GM12878 (cell line): ENCODE measurements around the gene CHURC1. TPM values are rescaled to one million over a fixed set of nuclear protein-coding genes. Genes with fewer than 3 reads are reported as not detected.

Experiments used
- ATAC-seq: fragments of 200-7000 bp; cut with Tn5 transposase; 3 replicates; pipeline ENCODE4 v1.9.1; 2020; ENCODE audit warnings: mild to moderate bottlenecking, moderate library complexity
- BruUV-seq: library from RNA; stranded (reverse); fragments of 400-500 nt; replicated peaks from 2 replicates; lab custom pipeline; 2021; lab: Mats Ljungman, UMichigan
- CTCF ChIA-PET: fragments of 300-600 bp; sonication (Branson Sonifier 250); formaldehyde crosslinking; extraction: SDS; loops from one replicate; lab custom pipeline; 2021; ENCODE audit warnings: inconsistent platforms; lab: Yijun Ruan, JAX
- POLR2A ChIA-PET: fragments of 350-600 bp; formaldehyde crosslinking; extraction: SDS; loops from one replicate; lab custom pipeline; 2021; ENCODE audit warnings: inconsistent platforms; lab: Charles Lee
- RAD21 ChIA-PET: fragments of 300-600 bp; sonication (Branson Sonifier 250); formaldehyde crosslinking; loops from one replicate; lab custom pipeline; 2023; ENCODE audit warnings: antibody characterized with exemption; ENCODE audit not compliant: unreplicated experiment; lab: Charles Lee
- SMC1A ChIA-PET: fragments of 300-600 bp; sonication (Branson Sonifier 250); formaldehyde crosslinking; loops from one replicate; lab custom pipeline; 2023; ENCODE audit not compliant: unreplicated experiment, uncharacterized antibody; lab: Charles Lee
- DNase-seq: peaks from one replicate; pipeline ENCODE4 v3.0.0-alpha.2; 2011; ENCODE audit warnings: low read depth, low spot score
- FAIRE-seq: peaks from 3 replicates; lab custom pipeline; 2011; peaks lifted over from hg19 to GRCh38; lab: Jason Lieb, UNC
- H2AFZ ChIP-seq: 2 replicates; pipeline ENCODE4 v1.6.0; 2011; ENCODE audit warnings: low read depth, low read length, control low read depth; ENCODE audit not compliant: control insufficient read depth
- H3K27ac ChIP-seq: 2 replicates; pipeline ENCODE4 v1.5.1; 2011; ENCODE audit warnings: control low read depth; ENCODE audit not compliant: control insufficient read depth, insufficient read depth
- H3K27me3 ChIP-seq, 2 experiments: replicated peaks in 1 of 2; 2 replicates each; pipeline versions ENCODE4 v1.6.0 to v1.6.1; 2011; ENCODE audit warnings: low read length in 1 of 2; ENCODE audit not compliant: control insufficient read depth in 2 of 2, insufficient read depth in 2 of 2
- H3K36me3 ChIP-seq, 2 experiments: 2 replicates each; pipeline ENCODE4 v1.5.1; 2011; ENCODE audit warnings: low read length in 1 of 2; ENCODE audit not compliant: control insufficient read depth in 2 of 2, insufficient read depth in 2 of 2
- H3K4me1 ChIP-seq: 2 replicates; pipeline ENCODE4 v1.6.1; 2011; ENCODE audit warnings: mild to moderate bottlenecking, low read length, moderate library complexity, mixed read lengths; ENCODE audit not compliant: control insufficient read depth, insufficient read depth
- H3K4me2 ChIP-seq: 2 replicates; pipeline ENCODE4 v1.6.0; 2011; ENCODE audit warnings: control low read depth; ENCODE audit not compliant: control insufficient read depth, insufficient read depth
- H3K4me3 ChIP-seq: fragments of 200-600 bp; sonication (generic); 2 replicates; pipeline ENCODE4 v1.5.1; 2016
- H3K79me2 ChIP-seq: 2 replicates; pipeline ENCODE4 v1.6.0; 2011; ENCODE audit warnings: low read length; ENCODE audit not compliant: control insufficient read depth, insufficient read depth
- H3K9ac ChIP-seq: 2 replicates; pipeline ENCODE4 v1.8.0; 2011; ENCODE audit warnings: low read length, control low read depth, mixed read lengths; ENCODE audit not compliant: control insufficient read depth, insufficient read depth
- H3K9me3 ChIP-seq: replicated peaks from 3 replicates; pipeline ENCODE4 v1.5.1; 2011; ENCODE audit warnings: mild to moderate bottlenecking, low read length; ENCODE audit not compliant: control insufficient read depth, insufficient read depth
- H4K20me1 ChIP-seq: 2 replicates; pipeline ENCODE4 v1.6.0; 2011; ENCODE audit not compliant: control insufficient read depth, insufficient read depth
- BCL11A ChIP-seq: IDR thresholded peaks from 2 replicates; pipeline ENCODE4 v1.6.1; 2011; ENCODE audit warnings: low read depth, low read length
- BHLHE40 ChIP-seq, 2 experiments: fragments of 450-650 bp in 1 of 2; IDR thresholded peaks; 2 replicates each; pipeline ENCODE4 v1.6.1; 2011 to 2017; ENCODE audit warnings: low read depth in 2 of 2, borderline replicate concordance in 1 of 2, improper control_type of control experiment in 1 of 2, low read length in 1 of 2, mild to moderate bottlenecking in 1 of 2
- CBX5 ChIP-seq: sonication (generic); IDR thresholded peaks from 2 replicates; pipeline ENCODE4 v1.6.1; 2016; ENCODE audit warnings: low read depth, moderate library complexity, mild to moderate bottlenecking, inconsistent platforms
- CHD1 ChIP-seq: IDR thresholded peaks from 2 replicates; pipeline ENCODE4 v1.6.1; 2012; ENCODE audit warnings: low read depth, low read length, improper control_type of control experiment
- FOXK2 ChIP-seq: fragments of 450-650 bp; IDR thresholded peaks from 2 replicates; pipeline ENCODE4 v1.6.1; 2017; ENCODE audit warnings: mild to moderate bottlenecking, moderate library complexity
- IKZF1 ChIP-seq: fragments of 450-650 bp; conservative IDR thresholded peaks from 2 replicates; pipeline ENCODE4 v1.6.1; 2017; ENCODE audit warnings: antibody characterized with exemption, mild to moderate bottlenecking
- KDM1A ChIP-seq: fragments of 200-600 bp; sonication (generic); IDR thresholded peaks from 2 replicates; pipeline ENCODE4 v1.6.1; 2016; ENCODE audit warnings: borderline replicate concordance
- NFYB ChIP-seq: IDR thresholded peaks from 2 replicates; pipeline ENCODE4 v1.6.1; 2011; ENCODE audit warnings: low read depth, mild to moderate bottlenecking, low read length, improper control_type of control experiment, moderate library complexity; ENCODE audit not compliant: insufficient read depth
- POLR2AphosphoS5 ChIP-seq: IDR thresholded peaks from 2 replicates; pipeline ENCODE4 v1.6.1; 2011; ENCODE audit warnings: mild to moderate bottlenecking, low read length, inconsistent platforms
- RAD21 ChIP-seq: IDR thresholded peaks from 2 replicates; pipeline ENCODE4 v1.6.1; 2011; ENCODE audit warnings: mild to moderate bottlenecking, low read depth, low read length, moderate library complexity; ENCODE audit not compliant: insufficient read depth
- RB1 ChIP-seq: fragments of 450-650 bp; formaldehyde crosslinking; IDR thresholded peaks from 2 replicates; pipeline ENCODE4 v1.6.1; 2017; ENCODE audit warnings: mild to moderate bottlenecking, borderline replicate concordance
- SREBF2 ChIP-seq: IDR thresholded peaks from 2 replicates; pipeline ENCODE4 v1.6.1; 2012; ENCODE audit warnings: mild to moderate bottlenecking, low read length
- WRNIP1 ChIP-seq: IDR thresholded peaks from 2 replicates; pipeline ENCODE4 v1.6.1; 2011; ENCODE audit warnings: low read depth, low read length, improper control_type of control experiment, borderline replicate concordance
- WGBS: methylation state at CpG from one replicate; pipeline ENCODE4 v1.1.6; 2016; ENCODE audit warnings: low lambda C conversion rate; ENCODE audit not compliant: insufficient replicate concordance, insufficient coverage; ENCODE audit errors: missing lambda C conversion rate; 5-methylcytosine and 5-hydroxymethylcytosine counted together
- in situ Hi-C: fragments of 300-500 bp; cut with MboI; formaldehyde crosslinking; loops from 9 replicates; pipeline ENCODE4 v1.14.3; 2018; ENCODE audit warnings: mixed read lengths
- intact Hi-C: fragments of 100-400 bp; cut with micrococcal nuclease; formaldehyde crosslinking; loops from one replicate; pipeline ENCODE4 v1.14.2; 2022; ENCODE audit not compliant: unreplicated experiment
- polyA plus RNA-seq, 11 experiments: library from polyadenylated mRNA; depleted of rRNA in 4 of 11; unstranded in 6 of 11; stranded (reverse) in 5 of 11; fragments of >200 nt; fragmentation: Nextera tagmentation in 4 of 11; fragmentation: Illumina TruSeq in 1 of 11; extraction: Ambion mirVana in 4 of 11; extraction: Trizol in 1 of 11; gene quantifications; 1 replicate in 1 of 11; 2 replicates in 10 of 11; pipeline versions ENCODE4 v1.2.1 to v1.2.3, GENCODE V29; 2011 to 2016; ENCODE audit warnings: inconsistent platforms in 2 of 11, missing spikeins in 2 of 11, low read depth in 1 of 11
- total RNA-seq, 4 experiments: library from RNA; depleted of rRNA in 3 of 4; stranded (reverse); fragments of >200 nt in 3 of 4; fragmentation: Illumina TruSeq in 1 of 4; extraction: Trizol in 1 of 4; gene quantifications; 2 replicates each; pipeline versions ENCODE4 v1.2.1 to v1.2.3, GENCODE V29; 2013 to 2021
- TF ChIP-seq, protein P1 (sequence below): fragments of 150-350 bp; IDR thresholded peaks from 2 replicates; pipeline ENCODE4 v1.6.1; 2014; ENCODE audit warnings: mild to moderate bottlenecking, low read depth, low read length
- TF ChIP-seq, protein P2 (sequence below): fragments of 450-650 bp; IDR thresholded peaks from 2 replicates; pipeline ENCODE4 v1.6.1; 2017; ENCODE audit warnings: mild to moderate bottlenecking, moderate library complexity

CHURC1 gene
- total and polyA plus RNA-seq, 10 of the 15 experiments (the other 5 are each of a cell fraction or from before 2014, with no cell fraction given): 41.0 to 421 (median 140) TPM

DNA sequence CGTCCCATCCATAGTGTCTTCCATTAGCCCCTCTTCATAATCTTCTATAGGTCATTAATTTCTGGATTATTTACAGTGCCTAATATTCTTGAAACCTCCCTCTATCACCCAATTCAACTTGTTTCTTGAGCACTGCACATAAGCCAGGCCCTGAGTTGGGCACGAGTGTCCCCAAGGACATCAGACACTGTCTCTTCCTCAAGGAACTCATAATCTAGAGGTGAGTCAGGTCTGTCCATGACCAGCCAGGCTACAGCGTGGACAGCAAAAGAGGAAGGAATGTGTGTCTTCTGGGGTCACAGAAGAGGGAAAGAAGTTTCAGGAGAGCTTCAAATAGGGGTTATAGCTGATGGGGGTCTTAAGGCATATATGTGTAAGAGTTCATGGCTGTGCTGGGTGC, 47.1 kb upstream of the CHURC1 start:
- no peaks in the 10 kb centered on the region for H3K4me1 ChIP-seq
- ChIA-PET POLR2A (no interaction called here), CTCF (no interaction called here), RAD21 (no interaction called here), SMC1A (interaction anchor here (0.9 to 2.8 kb wide), 2 partner anchors 16 to 22 kb away, joined by 4 to 6 read pairs; no protein-coding TSS in a partner anchor)
- intact Hi-C loops: no loop called here
- no peak overlapping the region for H3K4me2 ChIP-seq
- no peak overlapping the region for H3K27ac ChIP-seq
- no peak for FAIRE-seq
- H3K9me3 ChIP-seq: no peaks in the 10 kb centered on the region
- no peaks in the 10 kb centered on the region for H3K36me3 ChIP-seq
- H4K20me1 ChIP-seq: no peaks in the 10 kb centered on the region
- H3K27me3 ChIP-seq: peaks cover 0 to 5% of the 10 kb centered on the region in 2 experiments; a peak in 1 of 4 replicates
- TF ChIP-seq, protein P1, sequence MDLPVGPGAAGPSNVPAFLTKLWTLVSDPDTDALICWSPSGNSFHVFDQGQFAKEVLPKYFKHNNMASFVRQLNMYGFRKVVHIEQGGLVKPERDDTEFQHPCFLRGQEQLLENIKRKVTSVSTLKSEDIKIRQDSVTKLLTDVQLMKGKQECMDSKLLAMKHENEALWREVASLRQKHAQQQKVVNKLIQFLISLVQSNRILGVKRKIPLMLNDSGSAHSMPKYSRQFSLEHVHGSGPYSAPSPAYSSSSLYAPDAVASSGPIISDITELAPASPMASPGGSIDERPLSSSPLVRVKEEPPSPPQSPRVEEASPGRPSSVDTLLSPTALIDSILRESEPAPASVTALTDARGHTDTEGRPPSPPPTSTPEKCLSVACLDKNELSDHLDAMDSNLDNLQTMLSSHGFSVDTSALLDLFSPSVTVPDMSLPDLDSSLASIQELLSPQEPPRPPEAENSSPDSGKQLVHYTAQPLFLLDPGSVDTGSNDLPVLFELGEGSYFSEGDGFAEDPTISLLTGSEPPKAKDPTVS: no peak
- TF ChIP-seq FOXK2 (no peak), CHD1 (no peak), BHLHE40 (IDR thresholded peaks at IDR 0.05; ENCODE audit: borderline replicate concordance in 1 of 2, low read depth in 2 of 2, low read length in 1 of 2) (no peak), POLR2AphosphoS5 (no peak), KDM1A (no peak), IKZF1 (no peak), SREBF2 (no peak), NFYB (no peak), BCL11A (no peak), RAD21 (no peak), CBX5 (no peak), RB1 (no peak), WRNIP1 (no peak)
- TF ChIP-seq, protein P2, sequence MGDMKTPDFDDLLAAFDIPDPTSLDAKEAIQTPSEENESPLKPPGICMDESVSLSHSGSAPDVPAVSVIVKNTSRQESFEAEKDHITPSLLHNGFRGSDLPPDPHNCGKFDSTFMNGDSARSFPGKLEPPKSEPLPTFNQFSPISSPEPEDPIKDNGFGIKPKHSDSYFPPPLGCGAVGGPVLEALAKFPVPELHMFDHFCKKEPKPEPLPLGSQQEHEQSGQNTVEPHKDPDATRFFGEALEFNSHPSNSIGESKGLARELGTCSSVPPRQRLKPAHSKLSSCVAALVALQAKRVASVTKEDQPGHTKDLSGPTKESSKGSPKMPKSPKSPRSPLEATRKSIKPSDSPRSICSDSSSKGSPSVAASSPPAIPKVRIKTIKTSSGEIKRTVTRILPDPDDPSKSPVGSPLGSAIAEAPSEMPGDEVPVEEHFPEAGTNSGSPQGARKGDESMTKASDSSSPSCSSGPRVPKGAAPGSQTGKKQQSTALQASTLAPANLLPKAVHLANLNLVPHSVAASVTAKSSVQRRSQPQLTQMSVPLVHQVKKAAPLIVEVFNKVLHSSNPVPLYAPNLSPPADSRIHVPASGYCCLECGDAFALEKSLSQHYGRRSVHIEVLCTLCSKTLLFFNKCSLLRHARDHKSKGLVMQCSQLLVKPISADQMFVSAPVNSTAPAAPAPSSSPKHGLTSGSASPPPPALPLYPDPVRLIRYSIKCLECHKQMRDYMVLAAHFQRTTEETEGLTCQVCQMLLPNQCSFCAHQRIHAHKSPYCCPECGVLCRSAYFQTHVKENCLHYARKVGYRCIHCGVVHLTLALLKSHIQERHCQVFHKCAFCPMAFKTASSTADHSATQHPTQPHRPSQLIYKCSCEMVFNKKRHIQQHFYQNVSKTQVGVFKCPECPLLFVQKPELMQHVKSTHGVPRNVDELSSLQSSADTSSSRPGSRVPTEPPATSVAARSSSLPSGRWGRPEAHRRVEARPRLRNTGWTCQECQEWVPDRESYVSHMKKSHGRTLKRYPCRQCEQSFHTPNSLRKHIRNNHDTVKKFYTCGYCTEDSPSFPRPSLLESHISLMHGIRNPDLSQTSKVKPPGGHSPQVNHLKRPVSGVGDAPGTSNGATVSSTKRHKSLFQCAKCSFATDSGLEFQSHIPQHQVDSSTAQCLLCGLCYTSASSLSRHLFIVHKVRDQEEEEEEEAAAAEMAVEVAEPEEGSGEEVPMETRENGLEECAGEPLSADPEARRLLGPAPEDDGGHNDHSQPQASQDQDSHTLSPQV: no peak
- in situ Hi-C loops: no loop called here
- H3K79me2 ChIP-seq: no peaks in the 10 kb centered on the region
- 35% methylated on average over 3 of the region's 3 CpGs for WGBS
- BruUV-seq: no TSS peak
- DNase-seq: no peak
- no peak overlapping the region for H3K4me3 ChIP-seq
- no peak for ATAC-seq
- no peak overlapping the region for H3K9ac ChIP-seq
- no peak overlapping the region for H2AFZ ChIP-seq
